ENCODE data around the gene TMEM266.

Gene TMEM266

GRCh38 chr15:76065793-76066192, 6.0 kb downstream of the TMEM266 start:
- TF ChIP-seq, protein P1, sequence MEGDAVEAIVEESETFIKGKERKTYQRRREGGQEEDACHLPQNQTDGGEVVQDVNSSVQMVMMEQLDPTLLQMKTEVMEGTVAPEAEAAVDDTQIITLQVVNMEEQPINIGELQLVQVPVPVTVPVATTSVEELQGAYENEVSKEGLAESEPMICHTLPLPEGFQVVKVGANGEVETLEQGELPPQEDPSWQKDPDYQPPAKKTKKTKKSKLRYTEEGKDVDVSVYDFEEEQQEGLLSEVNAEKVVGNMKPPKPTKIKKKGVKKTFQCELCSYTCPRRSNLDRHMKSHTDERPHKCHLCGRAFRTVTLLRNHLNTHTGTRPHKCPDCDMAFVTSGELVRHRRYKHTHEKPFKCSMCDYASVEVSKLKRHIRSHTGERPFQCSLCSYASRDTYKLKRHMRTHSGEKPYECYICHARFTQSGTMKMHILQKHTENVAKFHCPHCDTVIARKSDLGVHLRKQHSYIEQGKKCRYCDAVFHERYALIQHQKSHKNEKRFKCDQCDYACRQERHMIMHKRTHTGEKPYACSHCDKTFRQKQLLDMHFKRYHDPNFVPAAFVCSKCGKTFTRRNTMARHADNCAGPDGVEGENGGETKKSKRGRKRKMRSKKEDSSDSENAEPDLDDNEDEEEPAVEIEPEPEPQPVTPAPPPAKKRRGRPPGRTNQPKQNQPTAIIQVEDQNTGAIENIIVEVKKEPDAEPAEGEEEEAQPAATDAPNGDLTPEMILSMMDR (IDR thresholded peaks at IDR 0.05; ENCODE audit: insufficient read depth, low read depth, low read length, missing control alignments) = no peak
- no peak for DNase-seq (ENCODE audit: low read depth)
- H3K4me3 ChIP-seq (ENCODE audit: low read length) = no peak overlapping the region

GRCh38 chr15:76070192-76070591, 10.4 kb downstream of the TMEM266 start:
- DNase-seq (ENCODE audit: low read depth) = no peak
- H3K4me3 ChIP-seq (ENCODE audit: low read length) = no peak overlapping the region
- TF ChIP-seq, protein P1 (IDR thresholded peaks at IDR 0.05; ENCODE audit: insufficient read depth, low read depth, low read length, missing control alignments) = no peak

- peak; percentile 28 for DNase-seq (ENCODE audit: low read depth)
- no peak overlapping the region for H3K4me3 ChIP-seq (ENCODE audit: low read length)
- TF ChIP-seq, protein P1 (IDR thresholded peaks at IDR 0.05; ENCODE audit: insufficient read depth, low read depth, low read length, missing control alignments) = no peak
These were observed 11.3 kb downstream of the TMEM266 start for GRCh38 chr15:76070921-76071635.

DNA sequence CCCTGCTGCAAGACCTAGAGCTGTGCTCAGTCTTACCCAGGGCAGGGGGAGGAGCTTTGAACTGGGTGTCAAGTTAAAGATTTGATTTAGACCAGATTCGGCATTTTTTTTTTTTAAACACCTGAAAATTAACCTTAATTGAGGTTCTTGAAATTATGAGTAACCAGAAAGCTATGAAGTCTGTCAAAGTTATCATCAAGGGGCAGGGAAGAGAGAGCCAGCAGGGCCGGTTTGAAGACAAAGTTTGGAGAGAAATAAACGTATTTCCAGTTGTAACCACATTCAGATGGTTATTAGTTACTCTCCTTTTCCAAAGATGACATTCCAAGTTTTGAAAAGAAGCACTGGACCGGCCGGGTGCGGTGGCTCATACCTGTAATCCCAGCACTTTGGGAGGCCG, 12.0 kb downstream of the TMEM266 start:
- peak; percentile 24 for DNase-seq (ENCODE audit: low read depth)
- H3K4me3 ChIP-seq (ENCODE audit: low read length) = no peak overlapping the region
- TF ChIP-seq, protein P1 (IDR thresholded peaks at IDR 0.05; ENCODE audit: insufficient read depth, low read depth, low read length, missing control alignments) = no peak

DNA sequence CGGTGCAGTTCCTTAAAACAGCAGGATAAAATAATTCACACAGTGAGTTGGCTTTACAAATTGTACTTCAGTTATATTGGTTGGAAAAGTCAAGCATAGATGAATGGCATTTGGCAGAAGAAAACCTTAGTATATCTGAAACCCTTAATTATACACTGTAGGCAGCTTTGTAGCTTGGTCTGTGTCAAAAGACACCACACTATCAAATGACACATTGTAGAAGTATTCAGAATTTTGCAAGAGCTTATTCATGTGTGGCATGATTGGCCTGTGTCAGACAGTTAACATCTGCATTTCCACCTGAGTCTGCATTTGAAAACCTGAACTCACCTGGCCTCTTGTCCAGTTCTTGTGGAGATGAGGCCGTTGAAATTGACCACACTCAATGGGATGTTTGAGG, 13.8 kb downstream of the TMEM266 start:
- TF ChIP-seq, protein P1 (IDR thresholded peaks at IDR 0.05; ENCODE audit: insufficient read depth, low read depth, low read length, missing control alignments) = no peak
- peak; percentile 86 for DNase-seq (ENCODE audit: low read depth)
- no peak overlapping the region for H3K4me3 ChIP-seq (ENCODE audit: low read length)

DNA sequence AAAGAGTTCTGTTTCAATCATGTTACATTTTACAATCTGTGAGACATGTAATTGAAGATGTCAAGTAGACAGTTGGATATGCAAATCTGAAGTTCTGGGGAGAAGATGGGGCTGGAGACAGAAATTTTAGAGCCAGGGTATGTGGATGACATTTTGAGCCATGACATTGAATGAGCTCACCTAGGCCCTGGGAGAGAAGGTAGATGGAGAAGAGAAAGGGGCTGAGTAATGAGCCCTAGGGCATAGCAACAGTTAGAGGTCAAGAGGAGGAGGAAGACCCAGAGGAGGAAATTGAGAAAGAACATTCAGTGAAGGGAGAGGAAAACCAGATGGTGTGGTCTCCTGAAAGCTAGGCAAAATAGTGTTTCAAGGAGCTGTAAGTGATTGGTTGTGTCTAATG, 15.3 kb downstream of the TMEM266 start:
- no peak overlapping the region for H3K4me3 ChIP-seq (ENCODE audit: low read length)
- DNase-seq (ENCODE audit: low read depth) = peak; percentile 70
- TF ChIP-seq, protein P1 (IDR thresholded peaks at IDR 0.05; ENCODE audit: insufficient read depth, low read depth, low read length, missing control alignments) = no peak
